ENCODE measurements around the gene LSM14A.
"Not testable (repeated sequence)": the region's sequence is repeated elsewhere in the genome, so short reads cannot be mapped to it uniquely, and the experiment has no call there.

The LSM14A gene

GRCh38 chr19:34215006-34215665 is 42.8 kb downstream of the LSM14A start:
- Histone ChIP-seq H3K27me3 (no peaks in the 10 kb centered on the region), H3K9me3 (no peaks in the 10 kb centered on the region), H3K4me1 (peaks cover 13% of the 10 kb centered on the region), H3K4me3 (ENCODE audit: low read depth, low read length) (no peak overlapping the region), H3K36me3 (peaks cover 70% of the 10 kb centered on the region)
- no peak for DNase-seq
- no peak for TF ChIP-seq CTCF (IDR thresholded peaks at IDR 0.05; ENCODE audit: low read depth, low read length)

GRCh38 chr19:34215666-34216038 is 43.3 kb downstream of the LSM14A start:
- no peak overlapping the region for H3K4me3 ChIP-seq (ENCODE audit: low read depth, low read length)
- no peaks in the 10 kb centered on the region for H3K27me3 ChIP-seq
- no peak for TF ChIP-seq CTCF (IDR thresholded peaks at IDR 0.05; ENCODE audit: low read depth, low read length)
- peaks cover 70% of the 10 kb centered on the region for H3K36me3 ChIP-seq
- no peak for DNase-seq
- H3K9me3 ChIP-seq, result no peaks in the 10 kb centered on the region
- peaks cover 13% of the 10 kb centered on the region for H3K4me1 ChIP-seq

- H3K4me3 ChIP-seq (ENCODE audit: low read depth, low read length), result not testable (repeated sequence)
These were observed 44.5 kb downstream of the LSM14A start for GRCh38 chr19:34216745-34217219.

GRCh38 chr19:34217952-34218817 is 45.9 kb downstream of the LSM14A start:
- TF ChIP-seq CTCF (IDR thresholded peaks at IDR 0.05; ENCODE audit: low read depth, low read length), result no peak
- Histone ChIP-seq H3K27me3 (no peaks in the 10 kb centered on the region), H3K4me1 (peaks cover 13% of the 10 kb centered on the region), H3K36me3 (peaks cover 75% of the 10 kb centered on the region), H3K9me3 (no peaks in the 10 kb centered on the region), H3K4me3 (ENCODE audit: low read depth, low read length) (no peak overlapping the region)
- no peak for DNase-seq

More at GRCh38 chr19:34216745-34217219, 44.5 kb downstream of the LSM14A start:
- not testable (repeated sequence) for H3K27me3 ChIP-seq, H3K9me3 ChIP-seq, DNase-seq
- H3K36me3 ChIP-seq, result peaks cover 72% of the 10 kb centered on the region
- H3K4me1 ChIP-seq, result peaks cover 13% of the 10 kb centered on the region

- Histone ChIP-seq H3K4me3 (ENCODE audit: low read depth, low read length) (no peak overlapping the region), H3K27me3 (no peaks in the 10 kb centered on the region), H3K36me3 (peaks cover 77% of the 10 kb centered on the region), H3K4me1 (peaks cover 13% of the 10 kb centered on the region), H3K9me3 (no peaks in the 10 kb centered on the region)
- TF ChIP-seq CTCF (IDR thresholded peaks at IDR 0.05; ENCODE audit: low read depth, low read length), result no peak
- DNase-seq, result no peak
These were observed 46.5 kb downstream of the LSM14A start for GRCh38 chr19:34218818-34219164.

GRCh38 chr19:34220472-34221063 is 48.3 kb downstream of the LSM14A start:
- H3K9me3 ChIP-seq, result no peaks in the 10 kb centered on the region
- H3K4me3 ChIP-seq (ENCODE audit: low read depth, low read length), result no peak overlapping the region
- peaks cover 80% of the 10 kb centered on the region for H3K36me3 ChIP-seq
- peak; percentile 79 for DNase-seq
- H3K4me1 ChIP-seq, result peaks cover 10% of the 10 kb centered on the region
- no peaks in the 10 kb centered on the region for H3K27me3 ChIP-seq
- TF ChIP-seq CTCF (IDR thresholded peaks at IDR 0.05; ENCODE audit: low read depth, low read length), result peak; percentile 84
